Measurements from ENCODE around the gene RHOG.

Gene RHOG

GRCh38 chr11:3855808-3856491 is 15.2 kb upstream of the RHOG start:
- no peaks in the 10 kb centered on the region for H3K27me3 Mint-ChIP-seq
- no peak for ATAC-seq (replicated peaks; ENCODE audit: extremely low read depth, poor library complexity, severe bottlenecking)
- peak overlapping the region; percentile 88 for H3K27ac Mint-ChIP-seq (ENCODE audit: low read depth)
- DNase-seq (ENCODE audit: low spot score in 2 of 2) = peak in 1 of 2 donors; percentile 14
- peaks cover 11% of the 10 kb centered on the region for H3K36me3 Mint-ChIP-seq (ENCODE audit: insufficient read depth)
- no peaks in the 10 kb centered on the region for H3K9me3 Mint-ChIP-seq
- peak overlapping the region; percentile 98 for H3K4me3 Mint-ChIP-seq
- H3K4me1 Mint-ChIP-seq = peaks cover 76% of the 10 kb centered on the region

- peaks cover 68% of the 10 kb centered on the region for H3K4me1 Mint-ChIP-seq
- peak within 1 kb of the TSS; percentile 88 for H3K27ac Mint-ChIP-seq (ENCODE audit: low read depth)
- no peaks in the 10 kb centered on the region for H3K9me3 Mint-ChIP-seq
- DNase-seq (ENCODE audit: low spot score in 2 of 2) (peak; percentile 98 to 99), ATAC-seq (replicated peaks; ENCODE audit: extremely low read depth, poor library complexity, severe bottlenecking) (peak; percentile 79)
- no peaks in the 10 kb centered on the region for H3K27me3 Mint-ChIP-seq
- H3K4me3 Mint-ChIP-seq = peak within 1 kb of the TSS; percentile 98
- H3K36me3 Mint-ChIP-seq (ENCODE audit: insufficient read depth) = peaks cover 9% of the 10 kb centered on the region
These were observed 14.4 kb upstream of the RHOG start, which contains the start of gene STIM1 for GRCh38 chr11:3854977-3855807. Gene STIM1 (plus strand): TSS chr11:3855664. CDS start chr11:3856271, 607 bp downstream.

GRCh38 chr11:3854660-3854976 is 13.9 kb upstream of the RHOG start:
- DNase-seq (ENCODE audit: low spot score in 2 of 2) = no peak

GRCh38 chr11:3853899-3854659 is 13.3 kb upstream of the RHOG start:
- Mint-ChIP-seq H3K36me3 (ENCODE audit: insufficient read depth) (peaks cover 9% of the 10 kb centered on the region), H3K27me3 (no peaks in the 10 kb centered on the region), H3K4me3 (peak overlapping the region; percentile 98), H3K9me3 (no peaks in the 10 kb centered on the region), H3K4me1 (peaks cover 62% of the 10 kb centered on the region), H3K27ac (ENCODE audit: low read depth) (peak overlapping the region; percentile 86)
- peak; percentile 71 for ATAC-seq (replicated peaks; ENCODE audit: extremely low read depth, poor library complexity, severe bottlenecking)
- DNase-seq (ENCODE audit: low spot score in 2 of 2) = peak; percentile 47 to 68

More at GRCh38 chr11:3854660-3854976, 13.9 kb upstream of the RHOG start:
- no peaks in the 10 kb centered on the region for H3K9me3 Mint-ChIP-seq
- H3K4me3 Mint-ChIP-seq = peak overlapping the region; percentile 98
- peaks cover 9% of the 10 kb centered on the region for H3K36me3 Mint-ChIP-seq (ENCODE audit: insufficient read depth)
- no peak for ATAC-seq (replicated peaks; ENCODE audit: extremely low read depth, poor library complexity, severe bottlenecking)
- peaks cover 62% of the 10 kb centered on the region for H3K4me1 Mint-ChIP-seq
- H3K27me3 Mint-ChIP-seq = no peaks in the 10 kb centered on the region
- peak overlapping the region; percentile 86 for H3K27ac Mint-ChIP-seq (ENCODE audit: low read depth)

- Mint-ChIP-seq H3K27ac (ENCODE audit: low read depth) (peak overlapping the region; percentile 86), H3K27me3 (no peaks in the 10 kb centered on the region), H3K9me3 (no peaks in the 10 kb centered on the region), H3K36me3 (ENCODE audit: insufficient read depth) (peaks cover 9% of the 10 kb centered on the region), H3K4me3 (peak overlapping the region; percentile 98), H3K4me1 (peaks cover 59% of the 10 kb centered on the region)
- no peak for DNase-seq (ENCODE audit: low spot score in 2 of 2)
- no peak for ATAC-seq (replicated peaks; ENCODE audit: extremely low read depth, poor library complexity, severe bottlenecking)
These were observed 12.7 kb upstream of the RHOG start for GRCh38 chr11:3853545-3853842.

GRCh38 chr11:3849297-3849874 is 8.6 kb upstream of the RHOG start:
- DNase-seq (ENCODE audit: low spot score in 2 of 2) = peak in 1 of 2 donors; percentile 50
- H3K4me1 Mint-ChIP-seq = peaks cover 27% of the 10 kb centered on the region
- no peak overlapping the region for H3K4me3 Mint-ChIP-seq
- H3K27ac Mint-ChIP-seq (ENCODE audit: low read depth) = no peak overlapping the region
- H3K27me3 Mint-ChIP-seq = no peaks in the 10 kb centered on the region
- H3K9me3 Mint-ChIP-seq = no peaks in the 10 kb centered on the region
- H3K36me3 Mint-ChIP-seq (ENCODE audit: insufficient read depth) = peaks cover 2% of the 10 kb centered on the region
- ATAC-seq (replicated peaks; ENCODE audit: extremely low read depth, poor library complexity, severe bottlenecking) = peak; percentile 70

GRCh38 chr11:3845670-3846069 is 4.9 kb upstream of the RHOG start:
- Mint-ChIP-seq H3K27me3 (no peaks in the 10 kb centered on the region), H3K36me3 (ENCODE audit: insufficient read depth) (peaks cover 6% of the 10 kb centered on the region), H3K9me3 (no peaks in the 10 kb centered on the region), H3K4me3 (no peak overlapping the region), H3K27ac (ENCODE audit: low read depth) (no peak overlapping the region), H3K4me1 (peaks cover 8% of the 10 kb centered on the region)
- DNase-seq (ENCODE audit: low spot score in 2 of 2) (no peak), ATAC-seq (replicated peaks; ENCODE audit: extremely low read depth, poor library complexity, severe bottlenecking) (no peak)

- peaks cover 8% of the 10 kb centered on the region for H3K4me1 Mint-ChIP-seq
- no peak for DNase-seq (ENCODE audit: low spot score in 2 of 2)
- H3K36me3 Mint-ChIP-seq (ENCODE audit: insufficient read depth) = peaks cover 8% of the 10 kb centered on the region
- H3K27me3 Mint-ChIP-seq = no peaks in the 10 kb centered on the region
- H3K4me3 Mint-ChIP-seq = no peak overlapping the region
- peak overlapping the region; percentile 40 for H3K27ac Mint-ChIP-seq (ENCODE audit: low read depth)
- no peaks in the 10 kb centered on the region for H3K9me3 Mint-ChIP-seq
- ATAC-seq (replicated peaks; ENCODE audit: extremely low read depth, poor library complexity, severe bottlenecking) = no peak
These were observed 4.5 kb upstream of the RHOG start for GRCh38 chr11:3845246-3845645.

GRCh38 chr11:3843326-3843725 is 2.6 kb upstream of the RHOG start:
- H3K36me3 Mint-ChIP-seq (ENCODE audit: insufficient read depth) = peaks cover 20% of the 10 kb centered on the region
- no peaks in the 10 kb centered on the region for H3K9me3 Mint-ChIP-seq
- no peaks in the 10 kb centered on the region for H3K27me3 Mint-ChIP-seq
- no peak overlapping the region for H3K27ac Mint-ChIP-seq (ENCODE audit: low read depth)
- peaks cover 18% of the 10 kb centered on the region for H3K4me1 Mint-ChIP-seq
- H3K4me3 Mint-ChIP-seq = no peak overlapping the region
- DNase-seq (ENCODE audit: low spot score in 2 of 2) (no peak), ATAC-seq (replicated peaks; ENCODE audit: extremely low read depth, poor library complexity, severe bottlenecking) (no peak)

GRCh38 chr11:3841426-3842350 is 929 bp upstream of the RHOG start:
- H3K27ac Mint-ChIP-seq (ENCODE audit: low read depth) = peak overlapping the region; percentile 89
- no peaks in the 10 kb centered on the region for H3K9me3 Mint-ChIP-seq
- DNase-seq (ENCODE audit: low spot score in 2 of 2) = peak; percentile 82 to 92
- H3K4me3 Mint-ChIP-seq = peak overlapping the region; percentile 88
- peak; percentile 80 for ATAC-seq (replicated peaks; ENCODE audit: extremely low read depth, poor library complexity, severe bottlenecking)
- peaks cover 30% of the 10 kb centered on the region for H3K4me1 Mint-ChIP-seq
- peaks cover 25% of the 10 kb centered on the region for H3K36me3 Mint-ChIP-seq (ENCODE audit: insufficient read depth)
- H3K27me3 Mint-ChIP-seq = no peaks in the 10 kb centered on the region

GRCh38 chr11:3840004-3840869 is 522 bp downstream of the RHOG start:
- no peaks in the 10 kb centered on the region for H3K27me3 Mint-ChIP-seq
- H3K4me3 Mint-ChIP-seq = peak overlapping the region; percentile 88
- H3K27ac Mint-ChIP-seq (ENCODE audit: low read depth) = peak overlapping the region; percentile 89
- DNase-seq (ENCODE audit: low spot score in 2 of 2) (peak in 1 of 2 donors; percentile 22), ATAC-seq (replicated peaks; ENCODE audit: extremely low read depth, poor library complexity, severe bottlenecking) (no peak)
- H3K9me3 Mint-ChIP-seq = no peaks in the 10 kb centered on the region
- H3K4me1 Mint-ChIP-seq = peaks cover 37% of the 10 kb centered on the region
- H3K36me3 Mint-ChIP-seq (ENCODE audit: insufficient read depth) = peaks cover 29% of the 10 kb centered on the region

Data from central memory CD8-positive, alpha-beta T cell (primary cell).